Activated CD8-positive, alpha-beta memory T cell treated with anti-CD3 and anti-CD28 coated beads for 1 hour (primary cell): Measurements from ENCODE around the gene G6PD.
"Not testable (repeated sequence)": the region's sequence is repeated elsewhere in the genome, so short reads cannot be mapped to it uniquely, and the experiment has no call there.

Experiments used
- DNase-seq, 2 donors: peaks; one replicate each; pipeline ENCODE4 v3.0.0-alpha.2; 2020; ENCODE audit warnings: low read depth in 1 of 2; ENCODE audit errors: extremely low read depth in 1 of 2

G6PD gene

GRCh38 chrX:154515966-154516655 is 30.5 kb downstream of the G6PD start, which contains the start of gene FAM3A:
FAM3A (minus strand) TSS chrX:154516232; CDS start chrX:154515772, 460 bp downstream.
- DNase-seq = peak; percentile 73 to 85

- no peak for DNase-seq
Measured at GRCh38 chrX:154515090-154515965, 31.3 kb downstream of the G6PD start.

GRCh38 chrX:154513716-154514115 is 32.9 kb downstream of the G6PD start:
- DNase-seq = no peak

- no peak for DNase-seq
Measured at GRCh38 chrX:154512879-154513553, 33.6 kb downstream of the G6PD start.

GRCh38 chrX:154511761-154512160 is 34.9 kb downstream of the G6PD start:
- no peak for DNase-seq

- DNase-seq = no peak
Measured at GRCh38 chrX:154509455-154509854, 37.2 kb downstream of the G6PD start.

GRCh38 chrX:154508384-154508745 is 38.3 kb downstream of the G6PD start:
- no peak for DNase-seq

- no peak for DNase-seq
Measured at GRCh38 chrX:154507673-154508383, 38.8 kb downstream of the G6PD start.

- no peak for DNase-seq
Measured at GRCh38 chrX:154506483-154507332, 39.9 kb downstream of the G6PD start.

- DNase-seq = no peak
Measured at GRCh38 chrX:154505734-154506133, 40.9 kb downstream of the G6PD start.

GRCh38 chrX:154502989-154503388 is 43.7 kb downstream of the G6PD start:
- DNase-seq = no peak

- DNase-seq = no peak
Measured at GRCh38 chrX:154502098-154502497, 44.5 kb downstream of the G6PD start.

- not testable (repeated sequence) for DNase-seq
Measured at GRCh38 chrX:154501423-154501822, 45.2 kb downstream of the G6PD start.

- not testable (repeated sequence) for DNase-seq
Measured at GRCh38 chrX:154496591-154497137, 50.0 kb downstream of the G6PD start.

- no peak for DNase-seq
Measured at GRCh38 chrX:154495472-154495922, 51.1 kb downstream of the G6PD start.

GRCh38 chrX:154494715-154495114 is 51.9 kb downstream of the G6PD start:
- no peak for DNase-seq

GRCh38 chrX:154490414-154491083 is 56.1 kb downstream of the G6PD start, which contains the start of gene SLC10A3:
SLC10A3 (minus strand) TSS chrX:154490629; CDS start chrX:154488940, 1,689 bp downstream.
- peak; percentile 68 to 78 for DNase-seq

- DNase-seq = no peak
Measured at GRCh38 chrX:154490021-154490413, 56.6 kb downstream of the G6PD start.

GRCh38 chrX:154489182-154489581 is 57.5 kb downstream of the G6PD start:
- no peak for DNase-seq
